HEK293 (cell line): ENCODE measurements around the gene MED15.

ENCODE experiments used
- CTCF ChIA-PET: fragments of 350-600 bp; formaldehyde crosslinking; extraction: SDS; loops from one replicate; lab custom pipeline; 2021; ENCODE audit warnings: antibody characterized with exemption; lab: Yijun Ruan, JAX
- POLR2A ChIA-PET: fragments of 300-600 bp; formaldehyde crosslinking; extraction: SDS; loops from one replicate; lab custom pipeline; 2020; ENCODE audit warnings: antibody characterized with exemption, inconsistent platforms; lab: Yijun Ruan, JAX
- H3K27ac ChIP-seq: fragments of 200-500 bp; sonication (Bioruptor generic); 2 replicates; pipeline ENCODE4 v1.5.1; 2014; ENCODE audit warnings: low read depth, low read length, control low read depth, inconsistent platforms; ENCODE audit errors: extremely low read depth
- H3K36me3 ChIP-seq, 2 experiments: fragments of 200-500 bp in 1 of 2; sonication (Bioruptor generic) in 1 of 2; 1 replicate in 1 of 2; 2 replicates in 1 of 2; pipeline ENCODE4 v1.5.1; 2014 to 2017; ENCODE audit warnings: inconsistent platforms in 2 of 2, low read length in 2 of 2; ENCODE audit not compliant: control insufficient read depth in 2 of 2, insufficient read depth in 1 of 2
- H3K4me1 ChIP-seq: fragments of 200-500 bp; sonication (Bioruptor generic); 2 replicates; pipeline ENCODE4 v1.5.1; 2014; ENCODE audit warnings: mild to moderate bottlenecking, low read length, inconsistent platforms; ENCODE audit not compliant: control insufficient read depth, insufficient read depth
- H3K4me3 ChIP-seq: 2 replicates; pipeline ENCODE4 v1.5.1; 2011; ENCODE audit warnings: low read depth, mild to moderate bottlenecking, control low read depth, low read length, moderate library complexity
- H3K9me3 ChIP-seq: fragments of 200-500 bp; sonication (Bioruptor generic); 2 replicates; pipeline ENCODE4 v1.5.1; 2014; ENCODE audit warnings: low read depth, low read length, inconsistent platforms; ENCODE audit not compliant: control insufficient read depth, insufficient read depth
- AEBP2 ChIP-seq: fragments of 450-650 bp; formaldehyde crosslinking; IDR thresholded peaks from 2 replicates; pipeline ENCODE4 v1.5.1; 2016; ENCODE audit warnings: missing biosample characterization, missing genetic modification characterization, borderline replicate concordance
- EGR2 ChIP-seq: fragments of 450-650 bp; formaldehyde crosslinking; IDR thresholded peaks from 2 replicates; pipeline ENCODE4 v1.5.1; 2016; ENCODE audit warnings: low read depth, missing biosample characterization, missing genetic modification characterization
- GLIS2 ChIP-seq: fragments of 450-650 bp; formaldehyde crosslinking; IDR thresholded peaks from 2 replicates; pipeline ENCODE4 v1.5.1; 2016; ENCODE audit warnings: missing biosample characterization, missing genetic modification characterization
- HOXC10 ChIP-seq: sonication (generic); formaldehyde crosslinking; IDR thresholded peaks from 2 replicates; pipeline ENCODE4 v1.8.1; 2023; ENCODE audit warnings: mild to moderate bottlenecking, missing genetic modification reagents
- INSM2 ChIP-seq: fragments of 450-650 bp; formaldehyde crosslinking; IDR thresholded peaks from 2 replicates; pipeline ENCODE4 v1.5.1; 2016; ENCODE audit warnings: missing biosample characterization, missing genetic modification characterization
- KLF9 ChIP-seq: fragments of 450-650 bp; formaldehyde crosslinking; IDR thresholded peaks from 2 replicates; pipeline ENCODE4 v1.5.1; 2016; ENCODE audit warnings: missing biosample characterization, missing genetic modification characterization, low read depth
- MZF1 ChIP-seq: fragments of 450-650 bp; formaldehyde crosslinking; IDR thresholded peaks from 2 replicates; pipeline ENCODE4 v1.5.1; 2017; ENCODE audit warnings: missing biosample characterization, missing genetic modification characterization, borderline replicate concordance
- PRDM1 ChIP-seq: fragments of 450-650 bp; formaldehyde crosslinking; IDR thresholded peaks from 2 replicates; pipeline ENCODE4; 2016; ENCODE audit warnings: missing biosample characterization, missing genetic modification characterization
- SP2 ChIP-seq: fragments of 450-650 bp; formaldehyde crosslinking; IDR thresholded peaks from 2 replicates; pipeline ENCODE4 v1.5.1; 2016; ENCODE audit warnings: missing biosample characterization, missing genetic modification characterization
- ZBTB6 ChIP-seq: fragments of 450-650 bp; formaldehyde crosslinking; IDR thresholded peaks from 2 replicates; pipeline ENCODE4 v1.5.1; 2017; ENCODE audit warnings: missing biosample characterization, missing genetic modification characterization
- ZFHX2 ChIP-seq: fragments of 450-650 bp; formaldehyde crosslinking; conservative IDR thresholded peaks from 2 replicates; pipeline ENCODE4 v1.5.1; 2016; ENCODE audit warnings: missing biosample characterization, missing genetic modification characterization
- ZIC2 ChIP-seq: fragments of 450-650 bp; formaldehyde crosslinking; IDR thresholded peaks from 2 replicates; pipeline ENCODE4 v1.5.1; 2016; ENCODE audit warnings: missing biosample characterization, missing genetic modification characterization
- ZNF132 ChIP-seq: fragments of 450-650 bp; formaldehyde crosslinking; IDR thresholded peaks from 2 replicates; pipeline ENCODE4 v1.5.1; 2017; ENCODE audit warnings: missing biosample characterization, missing genetic modification characterization, borderline replicate concordance
- ZNF133 ChIP-seq: fragments of 450-650 bp; formaldehyde crosslinking; IDR thresholded peaks from 2 replicates; pipeline ENCODE4 v1.5.1; 2016; ENCODE audit warnings: missing biosample characterization, missing genetic modification characterization
- ZNF184 ChIP-seq: fragments of 450-650 bp; IDR thresholded peaks from 2 replicates; pipeline ENCODE4 v1.5.1; 2018; ENCODE audit warnings: missing biosample characterization, mild to moderate bottlenecking, missing genetic modification characterization
- ZNF19 ChIP-seq: fragments of 450-650 bp; formaldehyde crosslinking; IDR thresholded peaks from 2 replicates; pipeline ENCODE4; 2016; ENCODE audit warnings: missing biosample characterization, missing genetic modification characterization, low read depth
- ZNF302 ChIP-seq: fragments of 450-650 bp; formaldehyde crosslinking; IDR thresholded peaks from 2 replicates; pipeline ENCODE4 v1.5.1; 2016; ENCODE audit warnings: missing biosample characterization, missing genetic modification characterization, low read depth
- ZNF335 ChIP-seq: fragments of 450-650 bp; formaldehyde crosslinking; conservative IDR thresholded peaks from 2 replicates; pipeline ENCODE4 v1.5.1; 2016; ENCODE audit warnings: missing biosample characterization, missing genetic modification characterization
- ZNF350 ChIP-seq: fragments of 450-650 bp; formaldehyde crosslinking; IDR thresholded peaks from 2 replicates; pipeline ENCODE4 v1.5.0; 2017; ENCODE audit warnings: missing biosample characterization, mild to moderate bottlenecking, missing genetic modification characterization
- ZNF366 ChIP-seq: fragments of 450-650 bp; formaldehyde crosslinking; conservative IDR thresholded peaks from 2 replicates; pipeline ENCODE4 v1.5.1; 2016; ENCODE audit warnings: missing biosample characterization, missing genetic modification characterization
- ZNF48 ChIP-seq: fragments of 450-650 bp; formaldehyde crosslinking; IDR thresholded peaks from 2 replicates; pipeline ENCODE4 v1.5.1; 2016; ENCODE audit warnings: missing biosample characterization, missing genetic modification characterization
- ZNF488 ChIP-seq: fragments of 450-650 bp; formaldehyde crosslinking; IDR thresholded peaks from 2 replicates; pipeline ENCODE4 v1.5.1; 2016; ENCODE audit warnings: missing biosample characterization, missing genetic modification characterization
- ZNF514 ChIP-seq: fragments of 450-650 bp; formaldehyde crosslinking; IDR thresholded peaks from 2 replicates; pipeline ENCODE4 v1.5.1; 2016; ENCODE audit warnings: missing biosample characterization, missing genetic modification characterization
- ZNF555 ChIP-seq: fragments of 450-650 bp; formaldehyde crosslinking; conservative IDR thresholded peaks from 2 replicates; pipeline ENCODE4 v1.5.1; 2017; ENCODE audit warnings: missing biosample characterization, mild to moderate bottlenecking, missing genetic modification characterization, inconsistent platforms
- ZNF585B ChIP-seq: fragments of 450-650 bp; formaldehyde crosslinking; IDR thresholded peaks from 2 replicates; pipeline ENCODE4 v1.5.1; 2016; ENCODE audit warnings: missing biosample characterization, missing genetic modification characterization
- ZNF645 ChIP-seq: fragments of 450-650 bp; formaldehyde crosslinking; IDR thresholded peaks from 2 replicates; pipeline ENCODE4; 2016; ENCODE audit warnings: missing biosample characterization, missing genetic modification characterization
- ZNF664 ChIP-seq: fragments of 450-650 bp; formaldehyde crosslinking; IDR thresholded peaks from 2 replicates; pipeline ENCODE4 v1.5.1; 2016; ENCODE audit warnings: missing biosample characterization, missing genetic modification characterization
- ZNF677 ChIP-seq: fragments of 450-650 bp; IDR thresholded peaks from 2 replicates; pipeline ENCODE4 v1.5.0; 2018; ENCODE audit warnings: missing biosample characterization, mild to moderate bottlenecking, missing genetic modification characterization, moderate library complexity
- ZNF792 ChIP-seq: fragments of 450-650 bp; formaldehyde crosslinking; IDR thresholded peaks from 2 replicates; pipeline ENCODE4 v1.5.1; 2016; ENCODE audit warnings: missing biosample characterization, missing genetic modification characterization

The MED15 gene

GRCh38 chr22:20578707-20579106, 71.3 kb downstream of the MED15 start:
- TF ChIP-seq GLIS2 (no peak), PRDM1 (tag by site-specific recombination) (no peak), ZNF335 (tag by site-specific recombination) (no peak), KLF9 (tag by site-specific recombination) (no peak), ZNF645 (tag by site-specific recombination) (no peak), HOXC10 (CRISPR knock-in tag) (no peak), ZNF48 (tag by site-specific recombination) (no peak), ZNF585B (tag by site-specific recombination) (no peak), ZNF664 (tag by site-specific recombination) (no peak), ZNF514 (tag by site-specific recombination) (no peak)
- POLR2A ChIA-PET, result no interaction called here
- no peaks in the 10 kb centered on the region for H3K4me1 ChIP-seq
- H3K9me3 ChIP-seq, result no peaks in the 10 kb centered on the region
- no peak overlapping the region for H3K4me3 ChIP-seq
- no peak overlapping the region for H3K27ac ChIP-seq
- CTCF ChIA-PET, result interaction anchor here (1.2 to 2.6 kb wide), 3 partner anchors 10 to 15 kb away, joined by 3 to 14 read pairs (median 8); no protein-coding TSS in a partner anchor
- peaks cover 3 to 99% of the 10 kb centered on the region in 2 experiments; a peak in 2 of 3 replicates for H3K36me3 ChIP-seq

- ChIA-PET POLR2A (no interaction called here), CTCF (interaction anchor here (1.2 to 2.6 kb wide), 4 partner anchors 8 to 16 kb away, joined by 3 to 14 read pairs (median 8); no protein-coding TSS in a partner anchor)
- Histone ChIP-seq H3K4me1 (no peaks in the 10 kb centered on the region), H3K36me3 (peaks cover 3 to 99% of the 10 kb centered on the region in 2 experiments; a peak in 2 of 3 replicates), H3K27ac (no peak overlapping the region), H3K4me3 (no peak overlapping the region), H3K9me3 (no peaks in the 10 kb centered on the region)
- TF ChIP-seq SP2 (tag by site-specific recombination) (no peak), EGR2 (tag by site-specific recombination) (peak; percentile 48; the same call in 1 of the 2 replicates), INSM2 (tag by site-specific recombination) (no peak), AEBP2 (tag by site-specific recombination) (no peak), ZNF366 (tag by site-specific recombination) (no peak), ZNF350 (no peak), ZIC2 (tag by site-specific recombination) (peak; percentile 61), ZBTB6 (no peak), ZNF335 (tag by site-specific recombination) (no peak), ZNF184 (tag by site-specific recombination) (no peak), ZNF302 (tag by site-specific recombination) (no peak), ZNF133 (tag by site-specific recombination) (no peak), ZNF677 (no peak), MZF1 (tag by site-specific recombination) (no peak), ZNF132 (tag by site-specific recombination) (no peak), ZNF555 (no peak), ZNF488 (tag by site-specific recombination) (no peak), ZFHX2 (tag by site-specific recombination) (0 out of 2 replicates have a peak, but pooled peaks have one; percentile 23), ZNF19 (tag by site-specific recombination) (no peak), ZNF792 (tag by site-specific recombination) (no peak)
These were observed 72.1 kb downstream of the MED15 start for GRCh38 chr22:20579273-20580120.
